Neural cell (in vitro differentiated cells): ENCODE data around the gene VPS39.

ENCODE experiments used
- CTCF ChIP-seq: fragments of 450-650 bp; IDR thresholded peaks from 2 replicates; pipeline ENCODE4 v1.5.1; 2014; ENCODE audit warnings: antibody characterized with exemption, mild to moderate bottlenecking, moderate library complexity; ENCODE audit not compliant: poor library complexity, severe bottlenecking
- EZH2 ChIP-seq: fragments of 200-600, 300-800 bp; shearing (Covaris generic), sonication (generic); IDR thresholded peaks from 2 replicates; pipeline ENCODE4 v1.6.1; 2014; ENCODE audit warnings: antibody characterized with exemption, low read length, borderline replicate concordance, mild to moderate bottlenecking; ENCODE audit not compliant: insufficient read depth, poor library complexity, severe bottlenecking
- MXI1 ChIP-seq: fragments of 450-650 bp; conservative IDR thresholded peaks from 2 replicates; pipeline ENCODE4 v1.6.1; 2014; ENCODE audit warnings: antibody characterized with exemption, mild to moderate bottlenecking; ENCODE audit not compliant: poor library complexity, severe bottlenecking
- POLR2AphosphoS5 ChIP-seq: IDR thresholded peaks from 2 replicates; pipeline ENCODE4 v1.6.1; 2012
- REST ChIP-seq: IDR thresholded peaks from 2 replicates; pipeline ENCODE4 v1.6.1; 2012; ENCODE audit warnings: borderline replicate concordance
- SMC3 ChIP-seq: fragments of 450-650 bp; conservative IDR thresholded peaks from 2 replicates; pipeline ENCODE4 v1.6.1; 2014; ENCODE audit warnings: antibody characterized with exemption, mild to moderate bottlenecking, moderate library complexity; ENCODE audit not compliant: poor library complexity

DNA sequence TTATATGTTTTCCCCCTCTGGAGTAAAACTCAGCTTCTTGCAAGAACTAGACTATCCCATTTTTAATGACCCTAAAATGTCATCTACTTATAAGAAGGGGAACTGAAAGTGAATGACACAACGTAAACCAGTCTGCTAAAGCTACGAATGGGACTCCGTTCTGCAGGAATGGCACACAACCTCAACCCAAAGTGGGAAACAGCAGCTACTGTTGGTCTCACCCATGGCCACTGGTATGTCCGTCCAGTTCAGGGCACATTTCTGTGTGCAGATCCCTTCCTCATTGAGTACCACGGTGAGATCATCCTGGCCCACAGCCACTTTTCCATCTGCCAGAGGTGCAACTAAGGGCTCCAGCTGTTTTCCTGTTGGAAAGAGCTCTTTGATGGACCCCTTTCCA, 23.8 kb downstream of the VPS39 start:
- no peak for TF ChIP-seq CTCF
- no peak for TF ChIP-seq REST
- no peak for TF ChIP-seq POLR2AphosphoS5
- no peak for TF ChIP-seq SMC3
- no peak for TF ChIP-seq MXI1
- no peak for TF ChIP-seq EZH2
